ENCODE measurements around the gene OSER1. TPM values are rescaled to one million over a fixed set of nuclear protein-coding genes. Genes with fewer than 3 reads are reported as not detected.

The OSER1 gene
- total RNA-seq, 6 experiments from 2014 or later, result 13.0 to 20.4 (median 17.3) TPM

DNA sequence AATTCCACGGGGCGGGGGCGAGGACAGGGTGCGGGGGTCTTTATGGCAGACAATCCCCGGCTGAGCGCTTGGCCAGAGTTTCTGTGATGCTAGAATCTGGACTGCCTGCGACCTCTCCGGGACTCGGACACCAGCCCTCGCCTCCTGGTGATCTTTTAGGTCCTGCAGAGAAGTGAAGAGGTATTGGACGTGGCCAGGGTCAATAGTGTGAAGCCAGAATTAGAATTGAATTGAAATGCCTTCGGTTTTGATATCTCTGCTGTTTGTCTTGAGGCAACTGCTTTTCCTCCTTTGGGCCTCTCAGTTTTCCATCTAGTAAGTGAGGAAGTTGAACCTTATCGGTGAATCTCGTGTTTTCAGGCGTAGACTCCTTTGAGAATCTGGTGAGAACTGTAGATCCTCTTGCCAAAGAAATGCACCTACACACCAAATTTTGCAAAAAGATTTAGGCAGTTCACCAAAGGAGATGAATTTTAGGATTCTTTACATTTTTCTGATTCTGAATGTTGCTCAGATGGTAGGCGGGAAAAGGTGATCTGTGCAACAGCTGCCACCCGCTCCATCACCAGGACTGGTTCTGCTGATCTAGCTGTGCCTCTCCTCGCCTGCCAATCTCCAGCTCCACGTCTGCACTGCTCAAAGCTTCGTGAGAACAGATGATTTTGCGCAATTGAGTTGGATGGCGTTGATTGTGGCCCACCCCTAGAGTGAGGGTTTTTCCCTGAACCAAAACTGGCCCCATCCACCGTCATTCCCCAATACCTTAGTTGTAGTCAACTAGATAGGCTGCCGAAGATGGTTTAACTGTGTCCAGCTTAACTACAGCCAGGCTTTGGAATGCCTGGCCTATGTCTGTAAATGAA, 837 bp upstream of the OSER1 start:
- ATAC-seq (no peak), DNase-seq (peak in 1 of 3 donors; percentile 31)
- intact Hi-C loops (cut with DNase I), result loop anchor here in 1 of 2 donors (10.0 kb wide), 1 partner anchor 273 kb away; no protein-coding TSS in a partner anchor

GRCh38 chr20:44209686-44210405, 725 bp downstream of the OSER1 start:
- peaks cover 0 to 7% (median 0%) of the 10 kb centered on the region in 4 donors for H3K36me3 ChIP-seq
- peak overlapping the region; percentile 76 to 94 (median 89) for H3K4me3 ChIP-seq
- WGBS (ENCODE audit: insufficient coverage, low coverage, low lambda C conversion rate, missing lambda C conversion rate), result under 1% methylated on average over 31 of the region's 31 CpGs
- DNase-seq (no peak), ATAC-seq (peak; percentile 1 to 2 (median 2))
- no peaks in the 10 kb centered on the region for H3K9me3 ChIP-seq
- no peaks in the 10 kb centered on the region for H3K27me3 ChIP-seq
- no peak for TF ChIP-seq POLR2A (IDR thresholded peaks at IDR 0.05)
- TF ChIP-seq, protein P1, sequence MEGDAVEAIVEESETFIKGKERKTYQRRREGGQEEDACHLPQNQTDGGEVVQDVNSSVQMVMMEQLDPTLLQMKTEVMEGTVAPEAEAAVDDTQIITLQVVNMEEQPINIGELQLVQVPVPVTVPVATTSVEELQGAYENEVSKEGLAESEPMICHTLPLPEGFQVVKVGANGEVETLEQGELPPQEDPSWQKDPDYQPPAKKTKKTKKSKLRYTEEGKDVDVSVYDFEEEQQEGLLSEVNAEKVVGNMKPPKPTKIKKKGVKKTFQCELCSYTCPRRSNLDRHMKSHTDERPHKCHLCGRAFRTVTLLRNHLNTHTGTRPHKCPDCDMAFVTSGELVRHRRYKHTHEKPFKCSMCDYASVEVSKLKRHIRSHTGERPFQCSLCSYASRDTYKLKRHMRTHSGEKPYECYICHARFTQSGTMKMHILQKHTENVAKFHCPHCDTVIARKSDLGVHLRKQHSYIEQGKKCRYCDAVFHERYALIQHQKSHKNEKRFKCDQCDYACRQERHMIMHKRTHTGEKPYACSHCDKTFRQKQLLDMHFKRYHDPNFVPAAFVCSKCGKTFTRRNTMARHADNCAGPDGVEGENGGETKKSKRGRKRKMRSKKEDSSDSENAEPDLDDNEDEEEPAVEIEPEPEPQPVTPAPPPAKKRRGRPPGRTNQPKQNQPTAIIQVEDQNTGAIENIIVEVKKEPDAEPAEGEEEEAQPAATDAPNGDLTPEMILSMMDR (IDR thresholded peaks at IDR 0.05), result no peak
- intact Hi-C loops (cut with DNase I), result loop anchor here in 1 of 2 donors (10.0 kb wide), 1 partner anchor 275 kb away; no protein-coding TSS in a partner anchor
- H3K4me1 ChIP-seq, result peaks cover 0 to 47% (median 9%) of the 10 kb centered on the region in 4 donors
- peak overlapping the region; percentile 94 to 97 (median 96) for H3K27ac ChIP-seq

More for the DNA sequence above, 837 bp upstream of the OSER1 start:
- Histone ChIP-seq H3K9me3 (no peaks in the 10 kb centered on the region), H3K36me3 (peaks cover 0 to 3% (median 0%) of the 10 kb centered on the region in 4 donors), H3K27ac (peak overlapping the region; percentile 83 to 97 (median 91)), H3K27me3 (no peaks in the 10 kb centered on the region), H3K4me1 (peaks cover 0 to 44% (median 7%) of the 10 kb centered on the region in 4 donors), H3K4me3 (peak overlapping the region; percentile 65 to 94 (median 71))
- WGBS (ENCODE audit: insufficient coverage, low coverage, low lambda C conversion rate, missing lambda C conversion rate), result 11% methylated on average over 20 of the region's 24 CpGs
- TF ChIP-seq, protein P1 (IDR thresholded peaks at IDR 0.05), result no peak
- no peak for TF ChIP-seq POLR2A (IDR thresholded peaks at IDR 0.05)

GRCh38 chr20:44208770-44209169, 1.8 kb downstream of the OSER1 start:
- TF ChIP-seq, protein P1 (IDR thresholded peaks at IDR 0.05), result no peak
- TF ChIP-seq POLR2A (IDR thresholded peaks at IDR 0.05), result no peak
- intact Hi-C loops (cut with DNase I), result no loop called here
- peaks cover 0 to 47% (median 9%) of the 10 kb centered on the region in 4 donors for H3K4me1 ChIP-seq
- H3K27ac ChIP-seq, result no peak overlapping the region
- H3K4me3 ChIP-seq, result peak overlapping the region in 1 of 3 donors; percentile 89
- H3K9me3 ChIP-seq, result no peaks in the 10 kb centered on the region
- 27% methylated on average over 7 of the region's 7 CpGs for WGBS (ENCODE audit: insufficient coverage, low coverage, low lambda C conversion rate, missing lambda C conversion rate)
- H3K27me3 ChIP-seq, result no peaks in the 10 kb centered on the region
- DNase-seq, result no peak
- peaks cover 0 to 7% (median 0%) of the 10 kb centered on the region in 4 donors for H3K36me3 ChIP-seq
- ATAC-seq, result no peak

GRCh38 chr20:44208165-44208564, 2.4 kb downstream of the OSER1 start:
- no peak for TF ChIP-seq POLR2A (IDR thresholded peaks at IDR 0.05)
- TF ChIP-seq, protein P1 (IDR thresholded peaks at IDR 0.05), result no peak
- peaks cover 0 to 47% (median 9%) of the 10 kb centered on the region in 4 donors for H3K4me1 ChIP-seq
- no peak overlapping the region for H3K27ac ChIP-seq
- no peak overlapping the region for H3K4me3 ChIP-seq
- DNase-seq, result no peak
- WGBS (ENCODE audit: insufficient coverage, low coverage, low lambda C conversion rate, missing lambda C conversion rate), result 44% methylated on average over 7 of the region's 7 CpGs
- no peaks in the 10 kb centered on the region for H3K27me3 ChIP-seq
- intact Hi-C loops (cut with DNase I), result no loop called here
- no peaks in the 10 kb centered on the region for H3K9me3 ChIP-seq
- peaks cover 0 to 8% (median under 1%) of the 10 kb centered on the region in 4 donors for H3K36me3 ChIP-seq
- ATAC-seq, result no peak

Measured in right lobe of liver (tissue), 6 donors.